DND-41 (cell line): ENCODE results near the gene KLHL28.
"Not testable (repeated sequence)": the region's sequence is repeated elsewhere in the genome, so short reads cannot be mapped to it uniquely, and the experiment has no call there.

Experiments
- ATAC-seq: fragments of 200-7000 bp; cut with Tn5 transposase; 3 replicates; pipeline ENCODE4 v1.9.1; 2021; ENCODE audit warnings: low read depth; ENCODE audit not compliant: insufficient read depth
- DNase-seq: peaks from one replicate; pipeline ENCODE4 v3.0.0-alpha.2; 2020
- H2AFZ ChIP-seq: 2 replicates; pipeline ENCODE4 v1.6.0; 2012; ENCODE audit warnings: low read depth, low read length
- H3K27ac ChIP-seq: 2 replicates; pipeline ENCODE4 v1.5.1; 2012; ENCODE audit warnings: low read length, inconsistent platforms
- H3K27me3 ChIP-seq: fragments of 200-600 bp; sonication (generic); 2 replicates; pipeline ENCODE4 v1.6.0; 2012; ENCODE audit warnings: low read length, mild to moderate bottlenecking, inconsistent platforms; ENCODE audit not compliant: insufficient read depth, poor library complexity
- H3K36me3 ChIP-seq: 2 replicates; pipeline ENCODE4 v1.5.1; 2012; ENCODE audit warnings: low read length, inconsistent platforms; ENCODE audit not compliant: insufficient read depth
- H3K4me1 ChIP-seq: 2 replicates; pipeline ENCODE4 v1.5.1; 2012; ENCODE audit warnings: mild to moderate bottlenecking, low read length; ENCODE audit not compliant: insufficient read depth
- H3K4me2 ChIP-seq: 2 replicates; pipeline ENCODE4 v1.6.0; 2012; ENCODE audit warnings: mild to moderate bottlenecking, moderate library complexity, low read length, inconsistent platforms; ENCODE audit not compliant: insufficient read depth
- H3K4me3 ChIP-seq, 2 experiments: fragments of 200-600 bp in 1 of 2; shearing (Covaris generic) in 1 of 2; 2 replicates each; pipeline ENCODE4 v1.5.1; 2012 to 2016; ENCODE audit warnings: inconsistent platforms in 2 of 2, low read length in 2 of 2, mild to moderate bottlenecking in 2 of 2, low read depth in 1 of 2, moderate library complexity in 1 of 2
- H3K79me2 ChIP-seq: 2 replicates; pipeline ENCODE4 v1.6.0; 2012; ENCODE audit warnings: low read length, inconsistent platforms; ENCODE audit not compliant: insufficient read depth
- H3K9ac ChIP-seq: 2 replicates; pipeline ENCODE4 v1.6.0; 2012; ENCODE audit warnings: low read depth, mild to moderate bottlenecking, inconsistent platforms, low read length, moderate library complexity
- H3K9me3 ChIP-seq: 2 replicates; pipeline ENCODE4 v1.5.1; 2012; ENCODE audit warnings: low read length, moderate library complexity, mild to moderate bottlenecking, inconsistent platforms; ENCODE audit not compliant: insufficient read depth, severe bottlenecking
- H4K20me1 ChIP-seq: 2 replicates; pipeline ENCODE4 v1.6.0; 2012; ENCODE audit warnings: low read length; ENCODE audit not compliant: insufficient read depth
- EZH2 ChIP-seq: IDR thresholded peaks from 3 replicates; pipeline ENCODE4 v1.6.1; 2012; ENCODE audit warnings: borderline replicate concordance, low read depth, mild to moderate bottlenecking, moderate library complexity, low read length, inconsistent platforms; ENCODE audit not compliant: severe bottlenecking
- TF ChIP-seq, protein P1 (sequence below): IDR thresholded peaks from 2 replicates; pipeline ENCODE4 v1.5.1; 2012; ENCODE audit warnings: borderline replicate concordance, low read length, moderate library complexity, mild to moderate bottlenecking; ENCODE audit not compliant: poor library complexity, severe bottlenecking; ENCODE audit errors: extremely low read depth

KLHL28 gene

DNA sequence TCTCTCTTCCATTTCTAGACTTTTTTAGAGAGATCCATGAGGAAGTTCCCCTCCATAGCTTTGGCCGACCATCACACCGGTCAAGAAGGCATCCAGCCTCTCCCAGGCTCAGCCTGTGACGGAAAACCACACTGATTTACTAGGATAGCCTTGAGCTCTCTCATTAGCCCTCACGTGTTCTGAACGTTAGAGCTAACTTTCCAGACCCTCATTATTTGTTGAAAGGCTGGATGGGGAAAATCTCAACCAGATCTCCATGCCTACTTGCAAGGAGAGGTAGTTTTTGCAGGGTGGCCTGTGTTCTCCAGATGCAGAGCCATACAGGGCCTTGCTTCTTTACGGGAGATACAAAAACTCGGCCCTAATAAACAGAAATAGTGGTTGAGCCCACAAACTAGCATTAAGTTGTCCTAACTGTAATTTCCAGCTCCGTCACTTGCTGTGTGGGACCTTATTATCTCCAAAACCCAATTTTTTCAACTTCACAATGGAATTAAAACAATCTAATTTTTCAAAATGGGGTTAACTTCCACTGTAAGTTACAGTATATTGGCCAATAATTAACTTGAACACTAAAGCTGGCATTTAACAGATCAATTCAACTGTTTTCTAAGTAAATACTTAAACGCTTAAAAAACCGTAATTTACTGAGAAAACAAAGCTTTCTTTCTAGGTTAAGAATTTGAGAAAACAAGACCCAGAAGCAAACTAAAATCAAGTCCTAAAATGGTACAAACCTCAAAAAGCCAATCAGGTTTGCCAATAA is 65.3 kb downstream of the KLHL28 start:
- ATAC-seq (no peak), DNase-seq (no peak)
- no peaks in the 10 kb centered on the region for H3K36me3 ChIP-seq
- peak overlapping the region; percentile 79 for H3K27ac ChIP-seq
- peak overlapping the region; percentile 52 for H3K4me2 ChIP-seq
- peak overlapping the region; percentile 93 for H2AFZ ChIP-seq
- peak overlapping the region; percentile 78 for H3K9ac ChIP-seq
- H4K20me1 ChIP-seq = no peaks in the 10 kb centered on the region
- TF ChIP-seq, protein P1, sequence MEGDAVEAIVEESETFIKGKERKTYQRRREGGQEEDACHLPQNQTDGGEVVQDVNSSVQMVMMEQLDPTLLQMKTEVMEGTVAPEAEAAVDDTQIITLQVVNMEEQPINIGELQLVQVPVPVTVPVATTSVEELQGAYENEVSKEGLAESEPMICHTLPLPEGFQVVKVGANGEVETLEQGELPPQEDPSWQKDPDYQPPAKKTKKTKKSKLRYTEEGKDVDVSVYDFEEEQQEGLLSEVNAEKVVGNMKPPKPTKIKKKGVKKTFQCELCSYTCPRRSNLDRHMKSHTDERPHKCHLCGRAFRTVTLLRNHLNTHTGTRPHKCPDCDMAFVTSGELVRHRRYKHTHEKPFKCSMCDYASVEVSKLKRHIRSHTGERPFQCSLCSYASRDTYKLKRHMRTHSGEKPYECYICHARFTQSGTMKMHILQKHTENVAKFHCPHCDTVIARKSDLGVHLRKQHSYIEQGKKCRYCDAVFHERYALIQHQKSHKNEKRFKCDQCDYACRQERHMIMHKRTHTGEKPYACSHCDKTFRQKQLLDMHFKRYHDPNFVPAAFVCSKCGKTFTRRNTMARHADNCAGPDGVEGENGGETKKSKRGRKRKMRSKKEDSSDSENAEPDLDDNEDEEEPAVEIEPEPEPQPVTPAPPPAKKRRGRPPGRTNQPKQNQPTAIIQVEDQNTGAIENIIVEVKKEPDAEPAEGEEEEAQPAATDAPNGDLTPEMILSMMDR = no peak
- no peak for TF ChIP-seq EZH2
- H3K9me3 ChIP-seq = peaks cover 4% of the 10 kb centered on the region
- peak overlapping the region in 1 of 2 experiments; percentile 74; a peak in 2 of 4 replicates for H3K4me3 ChIP-seq
- H3K4me1 ChIP-seq = peaks cover 20% of the 10 kb centered on the region
- H3K27me3 ChIP-seq = no peaks in the 10 kb centered on the region
- 0 out of 2 replicates have a peak, but pooled peaks cover 2% of the 10 kb centered on the region for H3K79me2 ChIP-seq

GRCh38 chr14:44895716-44896115 is 66.0 kb downstream of the KLHL28 start:
- TF ChIP-seq, protein P1 = no peak
- no peak for TF ChIP-seq EZH2
- no peaks in the 10 kb centered on the region for H4K20me1 ChIP-seq
- DNase-seq = no peak
- 0 out of 2 replicates have a peak, but pooled peaks cover 2% of the 10 kb centered on the region for H3K79me2 ChIP-seq
- no peaks in the 10 kb centered on the region for H3K36me3 ChIP-seq
- H3K4me1 ChIP-seq = peaks cover 20% of the 10 kb centered on the region
- H3K9ac ChIP-seq = no peak overlapping the region
- H2AFZ ChIP-seq = peak overlapping the region; percentile 93; the same call in 1 of the 2 replicates
- no peak overlapping the region for H3K4me3 ChIP-seq
- H3K4me2 ChIP-seq = no peak overlapping the region
- H3K9me3 ChIP-seq = peaks cover 4% of the 10 kb centered on the region
- H3K27ac ChIP-seq = no peak overlapping the region
- H3K27me3 ChIP-seq = no peaks in the 10 kb centered on the region
- ATAC-seq = no peak

- Histone ChIP-seq H3K4me3 (no peak overlapping the region), H3K4me1 (peaks cover 17% of the 10 kb centered on the region), H4K20me1 (no peaks in the 10 kb centered on the region), H3K9me3 (peaks cover 4% of the 10 kb centered on the region), H3K27me3 (no peaks in the 10 kb centered on the region), H3K36me3 (no peaks in the 10 kb centered on the region), H3K4me2 (no peak overlapping the region), H3K27ac (no peak overlapping the region), H3K9ac (no peak overlapping the region), H2AFZ (no peak overlapping the region), H3K79me2 (0 out of 2 replicates have a peak, but pooled peaks cover 2% of the 10 kb centered on the region)
- ATAC-seq (no peak), DNase-seq (no peak)
- TF ChIP-seq EZH2 = no peak
- TF ChIP-seq, protein P1 = no peak
Measured at GRCh38 chr14:44893535-44893934, 68.2 kb downstream of the KLHL28 start.

- H3K4me1 ChIP-seq, H2AFZ ChIP-seq, ATAC-seq, H3K27ac ChIP-seq, H3K9ac ChIP-seq, H3K36me3 ChIP-seq, H3K4me3 ChIP-seq, DNase-seq, H4K20me1 ChIP-seq, H3K4me2 ChIP-seq, H3K27me3 ChIP-seq, H3K9me3 ChIP-seq, H3K79me2 ChIP-seq: not testable (repeated sequence)
Measured at GRCh38 chr14:44891726-44892372, 69.9 kb downstream of the KLHL28 start.
